RWPE1 (cell line): ENCODE measurements around the gene FABP7.

Experiments used
- CTCF ChIA-PET: fragments of 350-600 bp; sonication (Branson Sonifier 250); formaldehyde crosslinking; extraction: SDS; loops from one replicate; lab custom pipeline; 2021; lab: Yijun Ruan, JAX
- POLR2A ChIA-PET: fragments of 400-600 bp; formaldehyde crosslinking; extraction: SDS; loops from one replicate; lab custom pipeline; 2020; ENCODE audit warnings: antibody characterized with exemption; ENCODE audit not compliant: low non-redundant PET; lab: Yijun Ruan, JAX
- DNase-seq: peaks from one replicate; pipeline ENCODE4 v3.0.0; 2012; ENCODE audit warnings: low spot score
- H3K27ac ChIP-seq: fragments of 450-650 bp; 2 replicates; pipeline ENCODE4 v1.5.1; 2017
- TF ChIP-seq, protein P1 (sequence below): fragments of 450-650 bp; conservative IDR thresholded peaks from 2 replicates; pipeline ENCODE4 v1.5.1; 2017; ENCODE audit warnings: low read depth, mild to moderate bottlenecking

The FABP7 gene

DNA sequence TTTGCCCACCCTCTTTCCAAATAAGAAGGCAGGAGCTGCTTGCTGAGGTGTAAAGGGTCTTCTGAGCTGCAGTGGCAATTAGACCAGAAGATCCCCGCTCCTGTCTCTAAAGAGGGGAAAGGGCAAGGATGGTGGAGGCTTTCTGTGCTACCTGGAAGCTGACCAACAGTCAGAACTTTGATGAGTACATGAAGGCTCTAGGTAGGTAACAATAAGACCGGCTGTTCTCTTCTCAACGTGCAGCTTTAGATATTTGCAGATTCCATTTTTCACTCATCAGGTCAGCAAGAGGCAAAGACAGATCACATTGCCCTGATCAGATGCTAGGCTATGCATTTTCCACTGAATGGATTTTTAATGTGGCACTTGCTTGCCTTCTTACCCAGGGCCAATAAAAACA is at the start of gene FABP7:
TSS of gene FABP7 (plus strand) at position 50 of the 400 bp plus-strand sequence. CDS start at position 129, 79 bp downstream.
- TF ChIP-seq, protein P1, sequence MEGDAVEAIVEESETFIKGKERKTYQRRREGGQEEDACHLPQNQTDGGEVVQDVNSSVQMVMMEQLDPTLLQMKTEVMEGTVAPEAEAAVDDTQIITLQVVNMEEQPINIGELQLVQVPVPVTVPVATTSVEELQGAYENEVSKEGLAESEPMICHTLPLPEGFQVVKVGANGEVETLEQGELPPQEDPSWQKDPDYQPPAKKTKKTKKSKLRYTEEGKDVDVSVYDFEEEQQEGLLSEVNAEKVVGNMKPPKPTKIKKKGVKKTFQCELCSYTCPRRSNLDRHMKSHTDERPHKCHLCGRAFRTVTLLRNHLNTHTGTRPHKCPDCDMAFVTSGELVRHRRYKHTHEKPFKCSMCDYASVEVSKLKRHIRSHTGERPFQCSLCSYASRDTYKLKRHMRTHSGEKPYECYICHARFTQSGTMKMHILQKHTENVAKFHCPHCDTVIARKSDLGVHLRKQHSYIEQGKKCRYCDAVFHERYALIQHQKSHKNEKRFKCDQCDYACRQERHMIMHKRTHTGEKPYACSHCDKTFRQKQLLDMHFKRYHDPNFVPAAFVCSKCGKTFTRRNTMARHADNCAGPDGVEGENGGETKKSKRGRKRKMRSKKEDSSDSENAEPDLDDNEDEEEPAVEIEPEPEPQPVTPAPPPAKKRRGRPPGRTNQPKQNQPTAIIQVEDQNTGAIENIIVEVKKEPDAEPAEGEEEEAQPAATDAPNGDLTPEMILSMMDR: no peak
- no peak within 1 kb of the TSS for H3K27ac ChIP-seq
- ChIA-PET CTCF (interaction anchor here (0.7 kb wide), 1 partner anchor 9 kb away, joined by 3 read pairs; no protein-coding TSS in a partner anchor), POLR2A (no interaction called here)
- no peak for DNase-seq

DNA sequence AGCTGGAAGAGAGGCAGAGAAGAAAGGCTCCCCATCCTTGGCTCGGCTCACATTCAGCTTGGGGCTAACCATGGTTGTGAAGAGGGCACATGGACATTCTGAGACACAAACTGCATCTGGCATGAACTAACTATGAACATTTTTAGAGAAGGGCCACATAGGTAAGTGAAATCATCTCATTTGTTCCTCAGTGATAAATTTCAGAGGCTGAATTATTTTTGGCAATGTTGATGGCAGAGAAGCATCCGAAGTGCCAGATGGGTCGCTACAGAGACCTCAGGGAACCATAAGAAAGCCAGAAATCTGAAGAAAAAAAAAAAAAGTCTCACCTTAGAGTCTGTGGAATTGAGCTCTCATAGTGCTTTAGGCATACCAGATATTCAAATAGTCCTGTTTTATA is 49.2 kb upstream of the FABP7 start:
- H3K27ac ChIP-seq: no peak overlapping the region
- ChIA-PET CTCF (interaction anchor here (0.6 to 3.9 kb wide), 3 partner anchors 8 to 109 kb away, joined by 3 to 38 read pairs (median 6); no protein-coding TSS in a partner anchor), POLR2A (no interaction called here)
- TF ChIP-seq, protein P1: no peak
- DNase-seq: no peak

DNA sequence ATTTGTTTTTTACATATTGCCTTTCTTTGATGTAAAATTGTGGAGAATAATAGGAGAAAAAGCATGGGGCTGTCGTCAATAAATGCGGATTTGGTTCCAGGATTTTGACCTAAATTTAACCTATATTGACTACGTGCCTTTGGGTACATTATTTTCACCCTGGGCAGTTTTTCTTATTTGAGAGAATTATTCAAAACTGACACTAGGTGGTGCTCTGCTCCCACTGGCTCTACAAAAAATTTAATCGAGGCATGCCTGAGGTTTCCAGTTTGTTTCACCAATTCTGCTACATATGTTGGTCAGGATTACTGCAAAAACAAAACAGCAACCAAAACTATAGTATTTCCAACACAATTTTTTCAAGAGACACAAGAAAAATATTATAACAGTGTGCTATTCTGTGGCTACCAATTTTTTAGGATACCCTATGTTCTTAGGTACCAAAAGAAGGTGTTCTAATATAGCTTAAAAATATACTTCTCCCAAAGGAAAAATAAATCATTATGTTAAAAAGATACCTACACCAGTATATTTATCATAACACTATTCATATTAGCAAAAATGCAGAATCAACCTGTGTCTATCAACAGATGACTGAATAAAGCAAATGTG is 48.6 kb upstream of the FABP7 start:
- TF ChIP-seq, protein P1: peak; percentile 87
- no peak overlapping the region for H3K27ac ChIP-seq
- DNase-seq: peak; percentile 20
- CTCF ChIA-PET: interaction anchor here (0.6 to 3.9 kb wide), 4 partner anchors 9 to 201 kb away, joined by 3 to 38 read pairs (median 3); no protein-coding TSS in a partner anchor
- POLR2A ChIA-PET: no interaction called here

DNA sequence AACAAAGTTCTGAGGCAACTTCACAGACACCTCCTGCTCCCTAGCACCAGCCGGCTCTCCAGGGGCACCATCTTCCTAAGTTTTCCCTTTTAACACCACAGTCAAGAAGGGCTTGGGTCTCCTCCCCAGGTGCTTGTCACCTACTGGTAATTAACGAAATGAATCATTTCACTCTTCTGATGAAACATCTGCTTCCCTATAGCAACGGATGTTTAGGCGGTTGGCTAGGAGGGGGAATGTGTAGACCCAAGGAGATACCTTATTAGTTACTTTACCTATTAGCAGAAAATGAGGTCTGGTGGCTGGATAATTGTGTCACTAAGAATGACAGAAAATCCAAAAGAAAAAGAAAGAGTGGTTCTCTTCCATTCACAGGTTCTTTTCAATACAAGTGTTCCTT is 46.3 kb upstream of the FABP7 start:
- TF ChIP-seq, protein P1: no peak
- H3K27ac ChIP-seq: no peak overlapping the region
- DNase-seq: no peak
- CTCF ChIA-PET: interaction anchor here (0.9 to 3.9 kb wide), 2 partner anchors 55 to 106 kb away, joined by 3 to 38 read pairs; no protein-coding TSS in a partner anchor
- POLR2A ChIA-PET: no interaction called here

DNA sequence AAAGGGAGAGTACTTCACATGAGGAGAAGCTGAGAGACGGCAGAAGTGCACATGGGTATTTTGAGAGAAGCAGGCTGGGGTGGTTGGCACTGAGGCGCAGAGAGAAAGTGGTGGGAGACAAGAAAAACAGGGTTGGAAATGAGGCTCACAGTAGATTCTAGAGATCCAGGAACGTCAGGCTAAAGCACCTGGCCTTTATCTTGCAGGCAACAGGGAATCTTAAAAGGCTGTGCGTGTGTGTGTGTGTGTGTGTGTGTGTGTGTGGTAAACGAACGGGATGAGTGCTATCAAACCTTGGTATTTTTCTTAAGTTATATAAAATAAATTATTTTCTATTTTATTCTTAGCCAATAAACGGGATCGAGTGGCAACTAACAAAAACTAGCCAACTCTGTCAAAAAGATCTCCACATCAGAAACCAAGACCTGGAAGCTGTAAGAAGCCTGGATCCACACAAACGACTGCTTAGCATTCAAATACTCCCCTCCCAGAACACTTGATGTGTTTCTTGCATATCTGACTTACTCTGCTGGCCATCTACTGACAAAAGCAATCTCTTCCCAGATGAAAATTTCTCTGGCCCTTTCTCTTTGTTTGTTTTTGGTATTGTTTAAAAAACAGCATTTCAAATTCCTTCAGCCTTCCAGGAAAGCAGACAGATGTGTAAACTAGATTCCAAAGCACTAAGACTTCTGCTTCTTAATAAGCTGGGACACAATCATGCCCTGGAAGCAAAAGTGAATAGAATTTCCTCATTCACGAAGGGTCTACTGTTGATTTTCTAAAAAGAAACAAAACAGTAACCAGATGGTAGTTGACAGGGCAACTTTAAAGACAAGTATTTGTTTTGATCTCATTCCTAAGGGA is 44.8 kb upstream of the FABP7 start:
- no peak for DNase-seq
- TF ChIP-seq, protein P1: no peak
- no peak overlapping the region for H3K27ac ChIP-seq
- CTCF ChIA-PET: interaction anchor here (0.6 to 0.7 kb wide), 2 partner anchors 54 to 671 kb away, joined by 4 to 7 read pairs; partner anchors contain the start of gene SMPDL3A
- POLR2A ChIA-PET: no interaction called here

DNA sequence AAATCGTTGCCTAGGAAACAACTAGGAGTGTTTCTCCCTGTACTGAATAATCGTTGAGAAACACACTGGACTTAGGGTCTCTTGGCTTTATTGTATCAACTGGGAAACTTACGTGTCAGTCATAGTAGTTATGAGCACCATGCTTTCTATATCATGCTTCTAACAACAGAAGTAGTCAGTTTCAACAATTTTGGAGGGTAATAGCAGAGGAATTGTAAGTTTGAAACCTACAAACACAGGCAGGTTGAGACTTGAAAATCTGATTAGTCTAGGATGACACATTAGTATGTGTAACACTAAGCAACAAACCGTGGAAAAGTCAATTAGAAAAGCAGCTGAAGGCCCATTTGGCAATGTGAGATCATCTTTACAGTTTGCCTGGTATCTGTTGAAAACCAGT is 43.9 kb upstream of the FABP7 start:
- ChIA-PET CTCF (no interaction called here), POLR2A (no interaction called here)
- peak; percentile 85 for DNase-seq
- no peak overlapping the region for H3K27ac ChIP-seq
- TF ChIP-seq, protein P1: no peak
